Activated T-helper 9 cell treated with anti-CD3 and anti-CD28 coated beads, Interleukin-2, amount 50 U/mL, for 16 hours (primary cell): Measurements from ENCODE around the gene EXOC5.
"Not testable (repeated sequence)": the region's sequence is repeated elsewhere in the genome, so short reads cannot be mapped to it uniquely, and the experiment has no call there.

ENCODE experiments used
- DNase-seq: peaks from one replicate; pipeline ENCODE4 v3.0.0-alpha.2; 2020; ENCODE audit warnings: low read depth

Gene EXOC5

GRCh38 chr14:57258221-57258620, 10.5 kb downstream of the EXOC5 start:
- DNase-seq: not testable (repeated sequence)

GRCh38 chr14:57254884-57255283, 13.8 kb downstream of the EXOC5 start:
- DNase-seq: no peak

GRCh38 chr14:57246933-57247657, 21.6 kb downstream of the EXOC5 start:
- no peak for DNase-seq

DNA sequence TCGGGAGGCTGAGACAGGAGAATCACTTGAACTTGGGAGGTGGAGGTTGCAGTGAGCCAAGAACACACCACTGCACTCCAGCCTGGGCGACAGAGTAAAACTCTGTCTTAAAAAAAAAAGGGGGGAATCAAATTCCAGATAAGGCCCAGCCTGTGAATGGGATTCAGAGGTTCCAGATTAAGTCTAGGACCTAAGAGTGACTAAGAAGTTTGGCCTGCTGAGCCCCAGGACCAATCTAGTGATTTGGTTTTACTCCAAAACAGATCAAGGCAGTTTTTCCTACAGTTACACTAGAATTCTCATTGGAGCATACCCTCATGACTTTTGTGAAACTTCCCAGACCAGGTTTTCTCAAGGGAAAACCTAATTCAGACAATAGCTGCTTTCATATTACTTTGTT, 22.8 kb downstream of the EXOC5 start:
- DNase-seq: no peak

GRCh38 chr14:57244106-57244505, 24.6 kb downstream of the EXOC5 start:
- no peak for DNase-seq

DNA sequence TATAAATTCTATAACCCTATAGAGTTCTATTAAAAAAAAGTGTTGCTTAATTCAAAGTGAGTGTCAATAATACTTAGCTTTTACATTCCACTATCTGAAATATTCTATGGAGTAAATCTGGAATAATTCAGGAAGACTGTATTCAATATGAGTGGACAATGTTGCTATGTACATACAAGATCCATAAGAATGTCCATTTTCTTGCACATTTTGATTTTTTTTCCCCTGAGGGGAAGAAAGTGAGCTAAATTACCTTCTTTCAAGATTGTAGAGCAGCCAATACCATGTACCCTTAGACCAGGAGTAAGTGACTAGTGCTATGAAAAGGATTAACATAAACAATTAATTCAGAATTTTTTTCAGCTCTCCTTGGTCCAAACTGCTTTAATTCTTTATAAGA, 25.4 kb downstream of the EXOC5 start:
- no peak for DNase-seq

DNA sequence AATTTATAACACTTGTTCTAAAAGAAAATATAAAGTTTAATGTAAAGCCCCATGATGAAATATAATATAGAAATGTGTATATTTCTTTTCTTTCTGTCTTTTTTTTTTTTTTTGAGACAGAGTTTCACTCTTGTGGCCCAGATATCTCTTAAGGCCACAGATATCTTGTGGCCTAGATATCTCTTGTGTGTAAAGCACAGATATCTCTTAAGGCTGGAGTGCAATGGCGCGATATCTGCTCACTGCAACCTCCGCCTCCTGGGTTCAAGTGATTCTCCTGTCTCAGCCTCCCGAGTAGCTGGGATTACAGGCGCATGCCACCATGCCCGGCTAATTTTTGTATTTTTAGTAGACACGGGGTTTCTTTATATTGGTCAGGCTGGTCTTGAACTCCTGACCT, 28.6 kb downstream of the EXOC5 start:
- not testable (repeated sequence) for DNase-seq

DNA sequence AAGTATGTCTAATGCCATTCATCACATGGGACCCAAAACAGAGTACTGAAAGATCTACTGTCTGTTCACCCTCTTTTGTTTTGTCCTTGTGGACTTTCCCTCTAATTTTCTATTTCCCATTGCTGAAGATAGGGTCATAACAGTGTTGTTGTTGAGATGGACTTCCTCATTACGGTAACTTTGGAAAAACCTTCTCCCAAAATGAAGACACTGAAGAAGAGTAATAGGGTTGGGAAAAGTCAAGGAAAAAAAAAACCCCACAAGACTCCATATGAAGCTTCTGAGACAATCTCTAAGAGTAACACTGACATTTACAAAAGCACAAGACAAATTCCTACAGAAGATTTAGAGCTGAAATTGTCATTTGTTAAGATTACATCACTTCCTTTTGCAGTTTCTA, 36.7 kb downstream of the EXOC5 start:
- DNase-seq: no peak

DNA sequence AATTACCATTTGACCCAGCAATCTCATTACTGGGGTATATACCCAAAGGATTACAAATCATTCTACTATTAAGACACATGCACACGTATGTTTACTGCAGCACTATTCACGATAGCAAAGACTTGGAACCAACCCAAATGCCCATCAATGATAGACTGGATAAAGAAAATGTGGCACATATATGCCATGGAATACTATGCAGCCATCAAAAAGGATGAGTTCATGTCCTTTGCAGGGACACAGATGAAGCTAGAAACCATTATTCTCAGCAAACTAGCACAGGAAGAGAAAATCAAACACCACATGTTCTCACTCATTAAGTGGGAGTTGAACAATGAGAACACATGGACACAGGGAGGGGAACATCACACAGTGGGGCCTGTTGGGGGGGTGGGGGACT, 40.4 kb downstream of the EXOC5 start:
- DNase-seq: not testable (repeated sequence)

- no peak for DNase-seq
Observed at GRCh38 chr14:57227083-57227482, 41.6 kb downstream of the EXOC5 start.

- no peak for DNase-seq
Observed at GRCh38 chr14:57221931-57222330, 46.8 kb downstream of the EXOC5 start.

DNA sequence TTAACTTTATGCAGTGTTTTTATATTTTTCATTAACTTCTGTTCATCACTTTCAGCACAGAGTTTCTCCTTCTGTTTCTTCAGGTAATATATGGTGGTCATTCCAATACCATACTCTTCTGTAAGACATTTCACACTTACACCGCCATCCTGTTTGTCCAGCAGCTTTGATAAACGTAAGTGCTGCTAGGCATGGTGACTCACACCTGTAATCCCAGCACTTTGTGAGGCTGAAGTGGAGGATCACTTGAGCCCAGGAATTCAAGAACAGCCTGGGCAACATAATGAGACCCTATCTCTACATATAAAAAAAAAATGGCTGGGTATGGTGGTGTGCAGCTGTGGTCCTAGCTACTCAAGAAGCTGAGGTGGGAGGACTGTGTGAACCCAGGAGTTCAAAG, 55.8 kb downstream of the EXOC5 start:
- DNase-seq: no peak

DNA sequence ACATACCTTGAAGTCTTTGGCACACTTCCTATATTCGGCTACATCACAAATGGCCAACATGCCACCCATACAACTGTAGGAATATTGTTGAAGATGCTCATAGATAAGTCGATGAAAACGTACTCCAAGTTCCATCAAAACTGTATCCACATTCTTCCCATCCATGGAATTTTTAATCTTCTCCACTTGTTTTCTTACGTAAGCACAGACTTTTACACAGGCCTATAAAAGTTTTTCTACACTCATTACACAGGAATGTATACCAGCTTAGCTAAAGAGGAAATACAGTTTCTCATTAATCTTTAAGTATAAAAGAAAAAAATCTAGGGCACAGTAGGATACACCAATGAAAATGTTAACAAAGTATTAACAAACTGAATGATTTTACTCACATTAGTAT, 59.1 kb downstream of the EXOC5 start:
- DNase-seq: no peak

DNA sequence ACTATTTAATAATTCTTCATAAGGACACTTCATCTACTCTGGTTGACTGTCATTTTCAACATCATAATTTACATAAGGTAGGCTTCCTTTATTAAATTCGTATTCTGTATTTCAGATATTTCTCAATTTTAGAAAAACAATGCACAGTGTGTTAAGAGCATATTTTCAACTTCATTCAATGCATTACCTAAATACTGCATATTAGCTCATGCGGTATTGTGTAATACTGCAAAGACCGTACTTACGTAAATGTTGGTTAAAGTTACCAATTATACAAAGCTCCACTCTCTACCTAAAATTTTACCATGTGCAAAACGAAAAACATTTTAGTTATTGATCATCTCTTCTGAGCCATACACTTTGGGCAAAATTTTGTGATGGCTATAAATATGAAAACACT, 62.8 kb downstream of the EXOC5 start:
- no peak for DNase-seq

GRCh38 chr14:57202672-57203071, 66.0 kb downstream of the EXOC5 start:
- not testable (repeated sequence) for DNase-seq

DNA sequence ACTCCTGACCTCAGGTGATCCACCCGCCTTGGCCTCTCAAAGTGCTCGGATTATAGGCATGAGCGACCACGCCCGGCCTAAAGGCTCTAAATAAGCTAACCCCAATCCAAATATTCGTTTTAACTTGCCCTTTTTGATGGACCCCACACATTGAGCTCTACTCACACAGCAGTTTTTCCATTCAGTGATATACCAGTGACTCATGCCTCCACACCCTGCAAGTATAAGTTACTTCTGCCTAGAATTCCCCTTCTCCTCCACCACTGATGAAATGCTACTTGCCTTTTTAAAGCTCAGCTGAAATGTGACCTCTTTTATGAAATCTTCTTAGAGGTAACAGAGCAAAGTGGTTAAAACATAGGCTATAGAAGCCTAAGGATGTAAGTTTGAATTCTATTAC, 68.8 kb downstream of the EXOC5 start:
- DNase-seq: no peak

- no peak for DNase-seq
Observed at GRCh38 chr14:57189070-57189469, 79.6 kb downstream of the EXOC5 start.

GRCh38 chr14:57182760-57183503, 85.8 kb downstream of the EXOC5 start:
- DNase-seq: no peak

DNA sequence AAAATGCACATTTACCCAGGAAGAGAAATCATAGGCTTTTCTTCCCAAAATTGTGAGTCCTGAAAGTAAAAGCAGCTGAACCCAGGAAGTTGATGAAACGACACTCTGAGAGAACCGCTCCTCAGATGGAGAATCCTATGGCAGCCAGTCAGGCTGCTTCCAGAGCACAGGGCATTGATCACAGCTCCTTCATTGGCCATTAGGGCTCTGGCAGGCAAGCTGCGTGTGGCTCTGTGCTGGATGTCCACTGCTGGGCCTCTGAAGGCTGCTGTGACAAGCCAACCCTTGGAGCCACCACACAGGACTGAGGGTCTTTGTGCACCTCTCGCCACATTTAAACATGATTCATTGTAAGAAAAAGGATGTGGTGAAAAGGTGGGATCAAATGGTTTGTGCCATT, 89.4 kb downstream of the EXOC5 start:
- no peak for DNase-seq

DNA sequence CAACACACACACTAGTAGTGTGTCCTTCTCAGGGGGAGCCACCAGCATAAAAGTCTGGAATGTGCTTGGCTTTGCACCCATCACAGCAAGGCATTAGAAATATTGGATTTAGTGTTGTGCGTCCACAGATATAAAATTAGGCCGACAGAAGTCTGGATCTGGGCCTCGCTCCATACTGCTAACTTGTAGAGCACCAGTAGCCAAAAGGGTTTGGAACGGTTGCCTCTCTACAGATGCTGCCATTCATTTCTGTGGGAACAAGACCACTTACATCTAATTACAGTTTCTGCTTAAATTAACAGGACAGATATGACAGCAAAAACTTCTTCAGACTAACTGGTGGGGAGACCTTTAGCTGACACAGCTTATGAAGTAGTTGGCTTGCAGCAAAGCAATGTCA, 94.2 kb downstream of the EXOC5 start:
- DNase-seq: no peak

GRCh38 chr14:57171903-57172302, 96.8 kb downstream of the EXOC5 start:
- DNase-seq: no peak

- no peak for DNase-seq
Observed at GRCh38 chr14:57171363-57171762, 97.3 kb downstream of the EXOC5 start.

- DNase-seq: no peak
Observed at GRCh38 chr14:57169901-57170300, 98.8 kb downstream of the EXOC5 start.
